Measurements from ENCODE around the gene PTPRT.

Gene PTPRT

DNA sequence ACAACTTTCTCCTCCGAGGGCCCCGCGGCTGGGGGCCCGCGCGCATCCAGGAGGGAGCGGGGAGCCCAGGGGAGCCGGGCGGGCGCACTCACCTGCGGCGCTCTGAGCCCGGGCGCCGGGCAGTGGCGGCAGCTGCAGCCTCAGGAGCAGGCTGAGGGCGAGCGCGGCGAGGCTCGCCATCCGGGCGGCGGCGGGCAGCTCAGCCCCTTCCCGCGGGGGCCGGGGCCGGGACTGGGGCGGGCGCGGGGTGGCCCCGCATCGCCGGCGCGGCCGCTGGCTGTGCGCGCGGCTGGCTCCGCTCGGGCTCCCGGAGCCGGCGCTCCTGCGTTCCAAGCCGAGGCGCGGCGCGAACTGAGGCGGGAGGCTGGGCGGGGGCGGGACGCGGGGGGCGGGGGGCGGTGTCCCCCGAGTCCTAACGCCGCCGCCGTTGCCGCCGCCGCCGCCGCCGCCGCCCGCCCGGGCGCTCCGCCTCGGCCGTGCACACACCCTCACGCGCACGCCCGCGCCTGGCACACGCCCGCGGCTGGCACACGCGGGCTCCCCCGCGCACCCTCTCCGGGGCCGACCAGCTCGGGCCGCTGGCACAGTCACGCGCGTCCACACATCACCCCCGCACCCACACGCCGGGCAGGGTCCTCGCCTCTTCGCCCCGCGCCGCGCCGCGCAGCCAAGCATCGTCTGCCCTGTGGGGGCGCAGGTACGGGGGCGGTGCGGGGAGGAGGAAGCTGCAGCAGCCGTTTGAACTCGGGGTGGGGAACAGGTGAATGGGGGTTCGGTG, at the start of gene PTPRT:
Gene PTPRT, minus strand, starts transcription at position 353 of the 778 bp plus-strand sequence. Its CDS starts 173 bp downstream, at position 180.
- no peak for DNase-seq

DNA sequence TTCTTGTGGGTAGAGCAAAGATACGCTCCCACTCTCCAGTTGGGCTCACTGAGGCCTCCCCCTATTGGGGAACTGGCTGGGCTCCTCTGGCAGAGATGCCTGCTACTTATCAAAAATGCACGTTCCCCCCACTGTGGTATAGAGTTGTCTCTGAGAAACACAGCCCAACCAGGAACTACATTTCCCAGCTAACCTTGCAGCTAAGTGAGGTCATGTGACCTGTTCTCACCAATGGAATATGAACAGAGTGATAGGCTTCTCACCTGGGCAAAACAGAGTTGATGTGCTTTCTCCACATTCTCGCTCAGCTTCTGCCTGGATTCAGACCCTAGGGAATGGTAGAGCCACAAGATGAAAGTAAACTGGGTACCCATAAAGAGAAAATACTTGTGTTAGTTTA, 49.1 kb upstream of the PTPRT start:
- DNase-seq, result no peak

DNA sequence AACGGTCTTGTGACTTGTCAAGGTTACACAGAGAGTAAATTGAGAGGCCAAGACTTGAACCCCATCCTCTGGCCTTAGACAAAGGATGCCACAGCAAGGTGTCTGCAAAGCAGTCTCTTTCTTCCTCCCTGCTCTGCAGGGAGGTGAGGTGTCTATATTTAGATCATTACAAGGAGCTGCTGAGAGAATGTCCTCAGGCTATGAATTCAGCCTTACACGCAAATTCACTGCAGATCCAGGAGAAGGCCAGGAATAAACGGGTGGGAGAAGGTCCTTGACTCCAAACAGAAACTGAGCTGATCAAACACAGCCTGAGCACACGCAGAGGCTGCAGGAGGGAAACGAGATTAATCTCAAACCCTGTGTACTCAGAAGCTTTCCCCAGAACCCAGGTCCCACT, 48.6 kb upstream of the PTPRT start:
- DNase-seq, result no peak

DNA sequence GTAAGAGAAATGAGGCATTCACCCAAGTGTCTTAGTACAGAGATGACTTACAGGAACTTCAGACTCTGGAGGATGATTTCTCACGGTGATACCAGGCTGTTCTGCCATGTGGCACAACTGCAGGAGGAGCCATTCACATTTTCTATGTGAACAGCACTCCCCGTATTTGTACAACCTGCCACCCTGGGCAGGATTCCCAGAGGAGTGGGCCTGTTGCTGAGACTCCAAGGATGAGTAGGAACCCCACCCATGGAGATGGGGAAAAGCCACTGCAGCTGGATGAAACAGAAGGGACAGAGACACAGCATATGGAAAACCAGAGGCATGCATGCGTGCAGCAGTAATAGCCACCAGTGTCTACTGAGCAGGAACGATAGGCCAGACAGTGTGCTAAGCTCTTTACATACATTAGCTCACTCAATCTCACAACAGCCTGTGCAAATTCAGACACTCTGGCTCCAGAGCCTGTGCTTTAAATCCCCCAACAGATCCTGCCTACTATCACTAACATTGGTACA, 48.0 kb upstream of the PTPRT start:
- DNase-seq, result no peak

DNA sequence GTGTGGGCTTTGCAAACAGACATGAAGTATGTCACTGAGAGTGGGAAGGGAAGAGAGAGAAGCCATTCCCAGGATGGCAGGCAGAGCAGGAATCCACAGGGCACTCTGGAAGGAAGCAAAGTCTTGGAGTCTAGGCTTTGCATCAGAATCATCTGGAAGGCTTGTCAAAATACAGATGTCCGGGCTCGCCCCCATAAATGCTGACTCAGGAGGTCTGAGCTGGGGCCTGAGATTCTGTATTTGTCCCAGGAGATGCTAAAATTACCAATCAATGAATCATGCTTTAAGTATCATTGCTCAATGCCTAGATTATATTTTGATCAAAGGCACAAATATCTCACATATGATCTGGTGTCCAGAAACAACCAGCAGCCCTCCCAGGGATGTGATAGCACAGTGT, 46.3 kb upstream of the PTPRT start:
- no peak for DNase-seq

DNA sequence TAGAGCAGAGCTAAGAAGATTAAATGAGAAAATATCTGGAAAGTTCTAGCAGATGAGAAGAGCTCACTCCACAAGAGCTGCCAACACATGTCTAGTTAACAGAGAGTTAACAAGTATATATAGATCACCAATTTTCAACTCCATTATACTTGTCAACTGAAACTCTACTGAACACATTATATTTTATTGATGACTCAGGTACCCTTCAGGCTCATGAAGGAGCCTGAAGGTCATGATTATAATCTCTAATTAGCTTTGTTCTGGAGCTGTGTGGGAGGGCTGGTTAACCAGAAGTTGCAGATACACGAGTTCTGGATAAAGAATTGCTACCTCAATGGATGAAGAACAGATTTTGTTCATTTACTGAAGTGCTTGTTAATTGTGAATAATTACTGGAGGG, 42.1 kb upstream of the PTPRT start:
- no peak for DNase-seq

DNA sequence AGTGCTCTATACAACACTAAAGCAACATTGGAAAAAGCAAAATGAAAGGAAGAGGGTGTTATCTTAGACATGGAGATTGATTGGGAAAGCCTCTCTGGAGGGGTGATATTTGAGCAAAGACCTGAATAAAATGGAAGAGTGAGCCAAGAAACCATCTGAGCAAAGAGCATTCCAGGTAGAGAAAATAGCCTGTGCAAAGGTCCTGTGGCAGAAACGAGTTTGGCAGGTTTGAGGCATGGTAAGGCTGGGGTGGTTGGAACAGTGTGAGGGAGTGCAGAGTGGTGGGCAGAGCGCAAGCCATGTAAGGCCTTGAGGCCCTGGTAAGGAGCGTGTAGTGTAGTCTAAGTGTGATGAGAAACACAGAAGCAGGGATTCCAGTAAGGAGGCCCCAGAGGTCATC, 40.0 kb upstream of the PTPRT start:
- no peak for DNase-seq

DNA sequence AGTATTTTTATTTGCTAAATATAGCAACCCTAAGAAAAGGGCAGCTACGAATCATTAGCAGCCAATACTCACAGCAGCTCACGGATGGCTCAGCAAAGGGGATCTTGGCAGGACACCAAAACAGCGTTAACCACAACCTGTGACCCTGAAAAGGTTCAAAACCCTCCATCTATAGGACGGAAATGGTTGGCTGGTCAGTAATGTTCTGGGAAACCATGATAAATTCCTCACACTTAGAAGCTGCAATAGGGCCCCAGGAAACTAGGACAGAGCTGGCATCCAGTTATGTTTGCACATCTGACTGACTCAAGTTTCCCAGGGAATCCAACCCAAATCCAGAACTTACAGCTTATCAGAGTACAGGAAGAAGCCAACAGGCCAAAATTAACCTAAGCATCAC, 30.9 kb upstream of the PTPRT start:
- no peak for DNase-seq

DNA sequence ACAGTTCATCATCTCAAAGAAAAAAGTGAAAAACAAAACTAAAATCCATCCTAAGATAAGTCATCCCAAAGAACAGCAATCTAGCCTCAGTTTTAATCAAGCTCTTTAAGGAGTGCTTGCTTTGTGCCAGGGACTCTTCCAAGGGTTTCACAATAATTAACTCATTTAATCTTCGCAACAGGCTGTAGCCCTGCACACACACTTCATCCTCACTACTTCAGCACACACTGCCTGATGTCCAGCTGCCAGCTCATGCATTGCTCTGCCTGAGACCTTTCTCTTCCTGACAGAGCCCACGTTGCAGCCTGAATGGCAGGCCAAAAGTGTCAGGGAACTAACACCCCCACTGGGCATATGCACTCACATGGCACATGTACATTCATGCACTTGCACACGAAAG, 21.2 kb upstream of the PTPRT start:
- no peak for DNase-seq

DNA sequence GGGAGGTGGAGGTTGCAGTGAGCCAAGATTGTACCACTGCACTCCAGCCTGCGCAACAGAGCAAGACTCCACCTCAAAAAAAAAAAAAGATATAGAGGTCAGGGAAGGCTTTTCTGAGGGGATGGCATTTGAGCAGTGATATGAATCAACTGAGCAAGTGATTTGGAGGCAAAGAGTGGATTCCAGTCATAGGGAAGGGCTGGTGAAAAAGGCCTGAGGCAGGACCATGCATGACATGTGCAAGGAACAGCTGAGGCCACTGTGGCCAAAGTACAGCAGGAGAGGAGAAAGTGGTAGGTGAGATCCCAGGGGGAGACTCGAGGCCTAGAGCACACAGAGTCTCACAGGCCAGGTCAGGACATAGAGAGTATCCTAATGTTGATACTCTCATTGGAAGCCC, 20.1 kb upstream of the PTPRT start:
- DNase-seq, result no peak

DNA sequence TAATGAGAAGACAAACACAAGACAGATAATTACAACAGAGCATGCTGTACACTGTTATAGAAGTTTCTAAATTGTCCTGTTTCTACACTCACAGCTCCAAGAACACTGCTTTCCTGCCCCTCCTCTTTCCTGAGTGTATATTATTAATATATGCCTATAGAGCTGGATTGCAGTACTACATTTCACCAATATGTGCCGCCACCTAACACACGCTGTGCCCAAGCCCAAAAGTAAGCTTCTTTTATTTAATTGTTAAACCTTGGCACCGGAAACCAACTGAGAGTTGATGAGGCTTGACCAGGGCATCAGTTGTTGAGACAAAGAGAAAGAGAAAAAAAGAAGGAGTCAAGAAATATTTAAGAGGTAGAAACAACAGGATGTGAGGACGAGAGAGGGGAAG, 16.0 kb upstream of the PTPRT start:
- DNase-seq, result no peak

DNA sequence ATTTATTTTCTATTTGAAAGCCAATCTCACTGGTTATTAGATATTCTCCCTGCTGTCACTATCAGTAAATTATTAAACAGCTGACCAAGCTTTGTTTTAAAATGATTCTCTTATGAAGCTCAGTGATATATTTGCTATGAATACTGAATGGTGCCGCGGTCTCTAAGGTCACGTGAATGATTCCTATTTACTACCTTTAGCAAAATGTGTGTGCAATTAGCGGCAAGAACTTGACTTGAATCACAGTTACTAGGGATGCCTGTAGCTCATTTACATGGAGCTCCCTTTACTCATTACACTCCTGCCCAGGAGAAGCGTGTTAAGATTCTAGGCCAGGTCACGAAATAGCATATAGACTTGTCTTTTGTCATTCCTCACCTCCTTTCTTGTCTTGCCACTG, 12.4 kb upstream of the PTPRT start:
- DNase-seq, result no peak

DNA sequence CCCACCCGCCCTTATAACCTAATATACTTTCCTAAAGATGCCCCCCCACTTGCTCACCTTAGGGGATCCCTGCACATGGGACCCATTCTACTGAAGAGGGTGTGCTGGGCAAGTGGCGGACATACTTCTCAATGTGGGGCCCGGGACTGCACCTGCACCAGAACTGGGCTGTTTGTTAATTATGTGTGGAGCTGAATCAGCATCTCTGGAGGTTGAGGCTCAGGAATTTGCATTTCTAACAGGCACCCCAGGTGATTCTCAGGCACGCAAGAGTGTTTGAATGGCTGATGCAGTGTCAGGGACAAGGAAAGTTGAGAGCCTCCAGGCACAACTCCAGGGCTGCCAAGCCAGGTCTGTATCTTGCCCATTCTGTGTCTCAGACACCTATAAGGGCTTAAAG, 8.9 kb upstream of the PTPRT start:
- DNase-seq, result no peak

DNA sequence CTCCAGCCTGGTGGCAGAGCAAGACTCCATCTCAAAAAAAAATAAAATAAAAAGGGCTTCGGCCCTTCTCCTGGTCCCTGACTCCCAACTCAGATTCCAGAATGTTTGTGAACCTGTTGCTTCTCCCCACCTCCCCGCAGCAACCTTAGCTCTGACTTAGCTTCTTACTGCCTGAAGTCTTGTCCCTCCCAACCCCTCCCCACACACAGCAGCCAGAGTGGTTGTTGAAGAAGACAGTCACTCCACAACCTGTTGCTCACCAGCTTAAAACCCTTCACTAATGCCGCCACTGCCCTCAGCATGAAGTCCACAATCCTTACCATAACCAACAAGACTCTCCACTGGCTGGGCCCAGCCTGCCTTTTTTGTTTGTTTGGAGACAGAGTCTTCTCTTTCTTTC, 6.5 kb upstream of the PTPRT start:
- DNase-seq, result no peak

DNA sequence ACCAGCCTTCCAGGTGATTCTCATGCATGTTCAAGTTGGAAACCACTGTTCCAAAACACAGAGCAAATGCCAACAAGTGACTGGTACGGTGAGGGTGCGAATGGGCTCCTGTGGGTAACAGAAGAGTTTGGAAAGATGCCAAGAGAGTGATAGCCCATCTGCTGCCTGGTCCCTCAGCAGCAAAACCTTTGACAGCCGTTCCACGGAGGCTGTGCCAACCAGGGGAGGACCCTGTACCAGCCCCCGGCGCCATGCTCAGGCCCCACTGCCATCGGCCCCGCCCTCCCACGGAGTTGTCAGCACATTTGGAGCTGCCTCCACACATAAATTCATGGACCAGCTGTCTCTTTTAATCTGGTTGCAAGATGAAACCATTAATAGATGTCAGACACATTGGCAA, 4.4 kb upstream of the PTPRT start:
- no peak for DNase-seq

DNA sequence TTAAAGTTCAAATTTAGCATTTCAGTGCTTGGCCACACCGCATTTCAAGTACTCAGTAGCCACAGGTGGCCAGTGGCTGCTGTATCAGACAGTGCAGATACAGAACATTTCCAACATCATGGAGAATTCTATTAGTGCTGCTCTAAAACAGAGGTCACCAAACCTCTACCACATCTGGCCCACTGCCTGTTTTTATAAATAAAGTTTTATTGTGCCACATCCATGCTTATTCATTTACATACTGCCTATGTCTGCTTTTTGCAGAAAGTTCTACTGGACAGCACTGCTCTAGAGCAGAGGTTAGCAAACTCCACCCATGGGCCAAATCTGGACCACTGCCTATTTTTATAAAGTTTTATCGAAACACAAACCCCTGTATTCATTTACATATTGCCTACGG, 3.7 kb upstream of the PTPRT start:
- DNase-seq, result no peak

DNA sequence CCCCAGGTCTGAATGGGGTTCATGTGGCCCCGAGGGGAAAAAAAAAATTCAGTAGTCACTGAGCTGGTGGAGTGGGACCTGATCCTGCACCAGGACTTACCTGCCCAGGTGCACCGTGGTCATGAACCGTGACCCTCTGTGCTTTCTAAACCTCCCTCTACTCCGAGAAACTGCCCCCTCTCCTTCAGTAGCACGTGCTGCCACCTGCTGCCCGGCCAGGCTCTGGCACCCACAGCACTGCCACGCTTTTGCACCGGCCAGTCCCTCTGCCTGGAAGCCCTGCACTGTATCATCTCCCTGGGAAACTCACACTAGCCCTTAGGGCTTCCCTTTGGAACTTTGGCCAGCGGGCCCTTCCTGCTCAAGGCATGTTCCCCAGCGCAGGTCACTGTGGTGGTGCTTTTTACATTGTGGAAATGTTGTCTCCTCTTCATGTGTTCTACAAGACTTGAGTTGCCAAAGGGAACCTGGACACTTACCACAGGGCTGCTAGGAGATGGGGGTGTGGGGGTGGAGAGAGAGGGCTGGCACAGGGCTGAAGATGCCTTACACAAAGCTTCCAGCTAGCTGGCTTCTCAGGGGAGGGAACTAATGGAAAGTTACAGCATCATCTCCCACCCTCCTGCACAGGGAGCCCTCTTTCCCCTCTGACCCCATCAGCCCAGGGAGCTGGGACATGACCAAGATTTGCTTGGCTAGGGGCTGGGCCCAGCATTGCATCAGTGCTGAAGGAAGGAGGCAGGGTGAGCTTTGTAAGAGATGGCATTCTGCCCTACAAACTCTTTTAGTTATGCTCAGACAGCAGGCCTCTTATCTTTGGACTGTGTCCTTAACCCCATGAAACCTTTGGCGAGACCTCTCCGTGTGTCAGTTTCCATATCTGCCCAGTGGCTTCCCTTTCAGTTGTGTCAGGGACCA, 2.5 kb upstream of the PTPRT start:
- DNase-seq, result no peak

DNA sequence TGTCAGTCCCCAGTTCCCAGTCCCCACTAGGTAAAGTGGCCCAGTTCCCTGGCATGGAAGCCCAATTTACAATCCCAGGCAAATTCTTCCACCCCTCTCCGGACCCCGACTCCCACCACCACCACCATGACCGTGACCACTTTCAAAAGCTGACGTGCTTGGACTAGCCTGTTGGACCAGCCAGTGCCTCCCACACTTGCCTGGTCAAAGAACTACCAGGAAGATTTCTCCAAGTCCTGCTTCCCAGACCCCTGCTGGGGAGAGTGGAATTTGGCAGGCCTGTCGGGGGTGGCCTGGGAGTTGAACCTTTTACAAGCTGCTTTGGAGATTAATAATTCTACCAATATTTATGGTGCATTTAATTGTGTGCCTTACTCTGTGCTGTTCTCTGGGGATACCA, 1.4 kb upstream of the PTPRT start:
- DNase-seq, result no peak

DNA sequence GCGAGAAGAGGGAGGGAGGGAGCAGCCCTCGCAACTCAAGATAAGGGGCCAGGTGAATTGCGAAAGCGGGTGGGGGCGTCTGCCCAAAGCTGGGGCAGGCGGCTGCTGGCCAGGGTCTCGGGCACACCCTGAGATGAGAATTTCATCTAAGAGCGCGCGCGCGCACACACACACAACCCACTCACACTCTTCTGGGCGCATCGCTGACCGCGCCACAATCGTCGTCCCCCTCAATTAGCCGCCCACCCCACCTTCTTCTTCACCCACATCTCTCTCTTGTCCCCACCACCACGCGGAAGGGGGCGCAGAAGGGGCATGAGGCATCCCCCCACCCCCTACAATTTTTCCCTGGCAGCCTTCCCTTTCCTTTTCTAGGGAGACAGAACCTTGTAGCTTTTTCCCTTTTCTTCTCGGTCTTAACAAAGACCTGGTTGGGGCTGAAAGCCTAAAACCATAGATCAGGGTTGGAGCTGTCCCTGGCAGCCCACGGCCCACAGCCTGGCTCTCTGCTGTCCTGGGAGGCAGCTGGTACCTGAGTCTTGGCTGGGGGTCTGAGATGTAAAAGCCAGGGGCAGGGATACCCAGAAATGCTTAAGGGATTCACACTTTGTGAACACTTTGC, 737 bp upstream of the PTPRT start:
- no peak for DNase-seq

DNA sequence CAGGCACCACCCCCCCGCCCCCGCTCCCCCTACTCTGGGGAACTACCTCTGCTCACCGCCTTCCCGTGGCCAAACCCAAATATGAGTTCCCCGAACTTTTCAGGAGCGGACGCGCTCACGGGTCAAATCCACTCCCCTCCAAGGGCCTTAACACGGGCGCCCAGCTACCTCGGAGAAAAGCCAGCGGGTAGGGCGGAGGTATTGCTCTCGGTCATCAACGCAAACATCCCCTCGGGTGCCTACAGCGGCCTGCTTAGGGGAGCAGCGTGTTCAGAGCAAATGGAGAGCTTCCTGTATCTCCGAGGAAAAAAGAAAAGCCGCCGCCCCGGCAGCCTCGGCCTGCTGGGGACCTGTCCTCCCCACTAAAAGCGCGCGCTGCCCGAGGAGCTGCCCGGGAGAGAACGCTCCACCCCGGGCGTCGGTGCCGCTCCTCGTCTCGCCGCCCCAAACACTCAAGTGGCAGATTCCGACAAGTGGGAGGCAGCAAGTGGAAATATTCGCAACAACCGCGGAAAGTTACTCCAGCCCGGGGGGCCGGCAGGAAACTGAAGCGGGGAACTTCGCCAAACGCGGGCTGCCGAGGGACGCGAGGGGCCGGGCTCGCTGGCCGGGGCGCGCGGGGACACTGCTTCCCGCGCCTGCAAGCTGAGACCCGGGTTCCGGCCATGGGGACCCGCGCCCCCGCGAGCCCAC, 699 bp downstream of the PTPRT start:
- DNase-seq, result no peak

DNA sequence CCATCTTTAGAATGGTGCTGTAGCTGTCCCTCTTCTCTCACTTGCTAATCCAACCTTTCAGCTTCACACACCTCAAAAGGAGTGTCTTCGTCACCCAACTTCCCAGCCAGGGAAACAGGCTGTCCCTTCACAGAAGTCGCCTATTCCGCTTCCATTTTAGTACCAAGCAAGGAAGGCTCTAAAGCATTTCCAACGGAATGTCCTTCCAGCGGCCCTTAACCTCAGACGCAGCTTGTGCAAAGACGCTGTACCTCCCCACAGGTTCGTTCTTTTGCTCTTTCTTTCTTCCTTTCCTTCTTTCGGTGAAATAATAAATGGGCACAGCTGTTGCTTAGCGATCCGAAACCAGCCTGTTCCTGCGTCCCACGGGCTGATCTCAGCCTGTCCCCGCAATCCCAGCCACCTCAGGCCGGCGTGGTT, 1.5 kb downstream of the PTPRT start:
- DNase-seq, result no peak

DNA sequence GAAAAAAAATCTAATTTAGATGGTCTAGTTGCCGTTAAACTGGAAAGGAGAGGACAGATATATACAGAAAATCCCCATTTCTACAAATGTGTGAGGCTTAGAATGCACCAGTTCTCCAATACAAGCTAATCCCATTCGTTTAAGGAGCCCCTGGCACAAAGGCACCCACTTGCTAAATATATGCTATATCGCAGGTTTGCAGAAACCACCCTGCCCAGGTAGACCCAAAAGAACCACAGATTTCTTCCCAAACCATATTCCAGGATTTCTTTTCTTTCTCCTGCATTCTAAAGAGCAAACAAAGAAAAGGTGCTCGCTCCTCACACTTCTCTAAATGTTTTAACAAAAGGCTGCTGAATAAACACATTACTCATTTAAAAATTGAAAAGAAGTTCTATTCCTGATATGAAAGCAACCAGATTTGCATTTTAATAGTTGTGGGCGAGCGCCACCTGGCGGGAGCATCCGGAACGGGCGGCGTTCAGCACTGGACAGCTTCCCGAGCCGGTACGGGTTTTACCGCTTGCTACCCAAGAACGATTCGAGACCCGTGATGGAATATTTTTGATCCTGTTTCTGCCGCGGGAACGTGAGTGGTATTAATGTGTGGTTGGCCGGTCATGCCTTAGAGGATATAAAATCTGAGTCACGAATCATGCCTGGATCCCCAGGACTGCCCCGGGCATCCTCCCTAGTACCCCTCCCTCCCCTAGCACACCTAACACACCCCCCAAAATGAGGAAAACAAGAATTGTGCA, 2.1 kb downstream of the PTPRT start:
- DNase-seq, result peak; percentile 43
